HG02870 (cell line): ENCODE data around the gene CCDC57.
"Not testable (repeated sequence)": the region's sequence is repeated elsewhere in the genome, so short reads cannot be mapped to it uniquely, and the experiment has no call there.

ENCODE experiments used
- ATAC-seq: cut with Tn5 transposase; IDR thresholded peaks from one replicate; pipeline ENCODE4 v1.9.1; 2021; ENCODE audit warnings: mild to moderate bottlenecking, moderate library complexity; ENCODE audit not compliant: unreplicated experiment

The CCDC57 gene

GRCh38 chr17:82156284-82156925 is 56.2 kb downstream of the CCDC57 start:
- no peak for ATAC-seq

GRCh38 chr17:82155606-82156005 is 57.0 kb downstream of the CCDC57 start:
- no peak for ATAC-seq

DNA sequence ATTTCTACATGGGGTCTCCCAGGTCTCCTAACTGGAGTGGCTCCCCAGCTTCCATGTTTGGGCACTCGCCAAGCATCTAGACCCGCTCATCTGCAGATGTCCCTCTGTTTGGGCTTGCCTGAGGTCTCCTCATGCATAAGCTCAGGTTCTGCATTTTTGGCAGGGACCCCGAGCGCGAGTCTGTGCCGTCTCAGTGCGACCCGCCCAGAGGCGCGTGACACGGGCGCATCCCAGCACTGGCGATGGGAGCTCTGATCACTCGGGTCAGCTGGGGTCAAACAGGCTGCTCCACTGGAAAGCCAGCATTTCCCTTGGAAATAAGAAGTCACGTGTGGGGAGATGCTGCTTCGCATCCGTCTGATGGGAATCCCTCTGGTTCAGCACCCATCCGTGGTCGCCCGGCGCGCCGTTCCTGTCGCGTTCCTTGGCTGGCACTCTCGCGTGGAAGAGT is 57.7 kb downstream of the CCDC57 start:
- ATAC-seq: no peak

GRCh38 chr17:82153745-82154375 is 58.8 kb downstream of the CCDC57 start:
- ATAC-seq: no peak

DNA sequence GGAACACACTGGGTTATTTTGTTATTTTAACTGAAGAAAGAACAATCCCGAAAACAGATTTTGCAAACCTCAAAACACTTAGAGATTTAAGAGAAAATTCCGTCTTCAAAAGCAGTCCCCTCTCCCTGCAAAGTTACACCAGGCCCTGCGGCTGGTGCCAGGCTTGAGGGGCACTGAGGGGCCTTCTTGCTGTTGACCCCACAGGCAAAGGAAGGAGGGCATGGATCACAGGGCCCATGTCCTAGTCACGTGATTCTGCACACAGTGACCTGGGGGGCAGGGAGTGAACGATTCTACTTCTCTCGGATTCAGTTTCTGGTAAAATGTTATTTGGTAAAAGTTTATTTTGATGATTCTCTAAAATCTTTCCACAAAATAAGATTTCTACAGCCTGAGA is 59.3 kb downstream of the CCDC57 start:
- no peak for ATAC-seq

GRCh38 chr17:82152556-82153294 is 59.9 kb downstream of the CCDC57 start:
- no peak for ATAC-seq

- no peak for ATAC-seq
Observed at GRCh38 chr17:82152114-82152513, 60.5 kb downstream of the CCDC57 start.

DNA sequence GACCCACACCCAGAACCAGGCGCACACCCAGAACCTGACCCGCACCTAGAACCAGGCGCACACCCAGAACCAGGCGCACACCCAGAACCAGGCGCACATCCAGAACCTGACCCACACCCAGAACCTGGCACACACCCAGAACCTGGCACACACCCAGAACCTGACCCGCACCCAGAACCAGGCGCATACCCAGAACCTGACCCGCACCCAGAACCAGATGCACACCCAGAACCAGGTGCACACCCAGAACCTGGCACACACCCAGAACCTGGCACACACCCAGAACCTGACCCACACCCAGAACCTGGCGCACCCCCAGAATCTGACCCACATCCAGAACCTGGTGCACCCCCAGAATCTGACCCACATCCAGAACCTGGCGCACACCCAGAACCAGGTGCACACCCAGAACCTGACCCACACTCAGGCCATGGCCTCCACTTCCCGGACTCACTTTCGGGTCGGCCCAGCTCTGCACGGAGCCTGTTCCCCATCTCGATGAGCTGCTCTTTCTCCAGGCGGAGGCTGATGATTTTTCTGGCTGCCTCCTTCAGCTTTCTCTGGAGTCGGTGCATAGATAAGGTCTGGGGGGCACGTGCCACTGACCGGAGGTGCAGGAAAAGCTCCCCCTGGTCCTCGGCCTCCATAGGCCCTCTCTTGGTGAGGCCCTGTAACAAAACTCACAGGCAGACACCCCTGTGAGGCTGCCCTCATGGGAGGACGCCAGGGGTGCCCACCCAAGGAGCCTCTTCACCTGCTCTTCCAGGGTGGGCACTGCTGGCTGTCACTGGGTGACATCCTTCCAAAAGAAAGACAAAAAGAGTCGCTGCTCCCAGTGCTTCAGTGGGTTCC is 61.3 kb downstream of the CCDC57 start:
- no peak for ATAC-seq

- ATAC-seq: no peak
Observed at GRCh38 chr17:82149401-82150099, 63.1 kb downstream of the CCDC57 start.

- no peak for ATAC-seq
Observed at GRCh38 chr17:82148997-82149396, 63.6 kb downstream of the CCDC57 start.

- ATAC-seq: no peak
Observed at GRCh38 chr17:82148011-82148410, 64.6 kb downstream of the CCDC57 start.

DNA sequence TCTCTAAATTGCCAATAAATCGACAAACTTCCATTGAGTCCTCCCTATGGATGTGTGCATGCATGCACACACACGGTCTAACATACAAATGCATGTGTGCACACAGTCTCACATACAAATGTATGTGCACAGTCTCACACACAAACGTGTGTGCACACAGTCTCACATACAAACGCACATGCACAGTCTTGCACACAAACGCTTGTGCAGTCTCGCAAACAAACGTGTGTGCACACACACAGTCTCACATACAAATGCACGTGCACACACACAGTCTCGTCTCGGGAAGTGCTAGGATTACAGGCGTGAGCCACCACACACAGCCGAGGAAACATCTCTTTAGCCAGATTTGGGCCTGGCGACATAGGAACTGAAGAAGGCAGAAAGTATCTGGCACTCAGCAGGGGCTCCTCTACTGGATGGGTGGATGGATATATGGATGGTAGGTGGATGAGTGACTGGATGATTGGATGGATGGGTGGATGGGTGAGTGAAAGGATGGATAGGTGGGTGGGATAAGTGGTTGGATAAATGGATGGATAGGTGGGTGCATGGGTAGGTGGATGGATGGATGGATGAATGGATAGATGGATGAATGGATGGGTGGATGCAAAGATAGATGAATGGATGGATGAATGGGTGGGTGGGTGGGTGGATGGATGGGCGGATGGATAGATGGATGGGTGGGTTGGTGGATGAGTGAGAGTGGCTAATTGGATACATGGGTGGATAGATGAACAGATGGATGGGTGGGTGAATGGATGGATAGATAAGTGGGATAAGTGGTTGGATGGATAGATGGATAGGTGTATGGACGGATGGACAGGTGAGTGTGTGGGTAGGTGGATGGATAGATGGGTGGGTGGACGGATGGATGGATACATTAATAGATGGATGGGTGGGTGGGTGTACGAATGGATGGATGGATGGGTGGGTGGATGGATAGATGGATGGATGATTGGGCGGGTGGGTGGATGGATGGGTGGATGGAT is 65.7 kb downstream of the CCDC57 start:
- ATAC-seq: no peak

GRCh38 chr17:82145550-82146155 is 67.0 kb downstream of the CCDC57 start:
- no peak for ATAC-seq

GRCh38 chr17:82143333-82143732 is 69.3 kb downstream of the CCDC57 start:
- ATAC-seq: no peak

- ATAC-seq: not testable (repeated sequence)
Observed at GRCh38 chr17:82139961-82140360, 72.7 kb downstream of the CCDC57 start.

- ATAC-seq: no peak
Observed at GRCh38 chr17:82138511-82138992, 74.1 kb downstream of the CCDC57 start.

- ATAC-seq: no peak
Observed at GRCh38 chr17:82134101-82134500, 78.5 kb downstream of the CCDC57 start.

- ATAC-seq: not testable (repeated sequence)
Observed at GRCh38 chr17:82133166-82133953, 79.3 kb downstream of the CCDC57 start.
